SK-N-SH (cell line): ENCODE data around the gene LDAH.

Experiments used
- CHD2 ChIP-seq: fragments of 150-350 bp; IDR thresholded peaks from 2 replicates; pipeline ENCODE4 v1.6.1; 2018; ENCODE audit warnings: low read length; ENCODE audit not compliant: partially characterized antibody
- CTCF ChIP-seq: fragments of 200-600 bp; sonication (generic); IDR thresholded peaks from 2 replicates; pipeline ENCODE4 v1.6.1; 2017; ENCODE audit warnings: antibody characterized with exemption, mild to moderate bottlenecking, moderate library complexity
- EP300 ChIP-seq, 2 experiments: IDR thresholded peaks; 2 replicates each; pipeline versions ENCODE4 v1.4.0 to v1.6.1; 2012; ENCODE audit warnings: borderline replicate concordance in 1 of 2, low read depth in 1 of 2, low read length in 1 of 2
- EZH2phosphoT487 ChIP-seq: fragments of 200-600 bp; sonication (generic); IDR thresholded peaks from 2 replicates; pipeline ENCODE4 v1.6.1; 2017; ENCODE audit warnings: low read depth, mixed run types, mild to moderate bottlenecking, antibody characterized with exemption, moderate library complexity, borderline replicate concordance
- MAX ChIP-seq: IDR thresholded peaks from 2 replicates; pipeline ENCODE4 v1.4.0; 2012; ENCODE audit warnings: low read depth
- MXI1 ChIP-seq: IDR thresholded peaks from 2 replicates; pipeline ENCODE4 v1.6.1; 2012; ENCODE audit warnings: mild to moderate bottlenecking, low read depth, low read length, improper control_type of control experiment
- NFIC ChIP-seq: IDR thresholded peaks from 2 replicates; pipeline ENCODE4 v1.4.0; 2012; ENCODE audit warnings: borderline replicate concordance
- PBX3 ChIP-seq: IDR thresholded peaks from 2 replicates; pipeline ENCODE4; 2012
- POLR2AphosphoS5 ChIP-seq: IDR thresholded peaks from 2 replicates; pipeline ENCODE4 v1.6.1; 2012; ENCODE audit warnings: low read depth, low read length
- RAD21 ChIP-seq: IDR thresholded peaks from 2 replicates; pipeline ENCODE4 v1.6.1; 2012; ENCODE audit warnings: mild to moderate bottlenecking, low read length
- RCOR1 ChIP-seq: fragments of 150-350 bp; IDR thresholded peaks from 2 replicates; pipeline ENCODE4 v1.6.1; 2017; ENCODE audit warnings: antibody characterized with exemption, low read length
- REST ChIP-seq: IDR thresholded peaks from 2 replicates; pipeline ENCODE4 v1.6.1; 2012; ENCODE audit warnings: mild to moderate bottlenecking, low read depth, low read length, moderate library complexity
- RFX5 ChIP-seq: IDR thresholded peaks from 2 replicates; pipeline ENCODE4 v1.6.1; 2012; ENCODE audit warnings: mild to moderate bottlenecking, improper control_type of control experiment, low read length
- TF ChIP-seq, protein P1 (sequence below): fragments of 150-350 bp; IDR thresholded peaks from 2 replicates; pipeline ENCODE4 v1.6.1; 2016; ENCODE audit warnings: mild to moderate bottlenecking, low read depth, low read length

- peak; percentile 98 for TF ChIP-seq CTCF
- no peak; the same call in 1 of the 2 replicates for TF ChIP-seq MXI1
- TF ChIP-seq RAD21, result peak; percentile 100
- TF ChIP-seq, protein P1, sequence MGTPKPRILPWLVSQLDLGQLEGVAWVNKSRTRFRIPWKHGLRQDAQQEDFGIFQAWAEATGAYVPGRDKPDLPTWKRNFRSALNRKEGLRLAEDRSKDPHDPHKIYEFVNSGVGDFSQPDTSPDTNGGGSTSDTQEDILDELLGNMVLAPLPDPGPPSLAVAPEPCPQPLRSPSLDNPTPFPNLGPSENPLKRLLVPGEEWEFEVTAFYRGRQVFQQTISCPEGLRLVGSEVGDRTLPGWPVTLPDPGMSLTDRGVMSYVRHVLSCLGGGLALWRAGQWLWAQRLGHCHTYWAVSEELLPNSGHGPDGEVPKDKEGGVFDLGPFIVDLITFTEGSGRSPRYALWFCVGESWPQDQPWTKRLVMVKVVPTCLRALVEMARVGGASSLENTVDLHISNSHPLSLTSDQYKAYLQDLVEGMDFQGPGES, result no peak
- TF ChIP-seq RCOR1, result no peak
- TF ChIP-seq POLR2AphosphoS5, result no peak
- 0 out of 2 replicates have a peak, but pooled peaks have one; percentile 38 for TF ChIP-seq MAX
- peak; percentile 33 for TF ChIP-seq CHD2
- peak in 1 of 2 experiments; percentile 37; a peak in 2 of 4 replicates for TF ChIP-seq EP300 (IDR thresholded peaks at IDR 0.05; ENCODE audit: borderline replicate concordance in 1 of 2, low read depth in 1 of 2, low read length in 1 of 2)
- TF ChIP-seq RFX5, result no peak
- no peak for TF ChIP-seq EZH2phosphoT487
- TF ChIP-seq PBX3, result no peak
- no peak; the same call in 1 of the 2 replicates for TF ChIP-seq NFIC
- no peak for TF ChIP-seq REST
These were observed 187.0 kb downstream of the LDAH start for GRCh38 chr2:20635675-20636584.
